GM12892 (cell line): ENCODE results near the gene ZNF813.
"Not testable (repeated sequence)": the region's sequence is repeated elsewhere in the genome, so short reads cannot be mapped to it uniquely, and the experiment has no call there.

ENCODE experiments used
- DNase-seq: peaks from one replicate; pipeline ENCODE4 v3.0.0; 2011; ENCODE audit not compliant: insufficient read length
- FAIRE-seq: peaks from 2 replicates; lab custom pipeline; 2011; peaks lifted over from hg19 to GRCh38; lab: Jason Lieb, UNC
- POLR2A ChIP-seq: IDR thresholded peaks from 2 replicates; pipeline ENCODE4 v1.6.1; 2011; ENCODE audit warnings: low read depth, low read length, control low read depth
- POLR2AphosphoS5 ChIP-seq: IDR thresholded peaks from 2 replicates; pipeline ENCODE4 v1.6.1; 2011; ENCODE audit warnings: low read depth, low read length, control low read depth
- TAF1 ChIP-seq: IDR thresholded peaks from 2 replicates; pipeline ENCODE4 v1.6.1; 2011; ENCODE audit warnings: low read depth, mild to moderate bottlenecking, control low read depth, low read length, borderline replicate concordance

Gene ZNF813

GRCh38 chr19:53504885-53505284, 37.4 kb downstream of the ZNF813 start:
- no peak for TF ChIP-seq TAF1
- TF ChIP-seq POLR2AphosphoS5: no peak
- TF ChIP-seq POLR2A: no peak
- FAIRE-seq (no peak), DNase-seq (no peak)

DNA sequence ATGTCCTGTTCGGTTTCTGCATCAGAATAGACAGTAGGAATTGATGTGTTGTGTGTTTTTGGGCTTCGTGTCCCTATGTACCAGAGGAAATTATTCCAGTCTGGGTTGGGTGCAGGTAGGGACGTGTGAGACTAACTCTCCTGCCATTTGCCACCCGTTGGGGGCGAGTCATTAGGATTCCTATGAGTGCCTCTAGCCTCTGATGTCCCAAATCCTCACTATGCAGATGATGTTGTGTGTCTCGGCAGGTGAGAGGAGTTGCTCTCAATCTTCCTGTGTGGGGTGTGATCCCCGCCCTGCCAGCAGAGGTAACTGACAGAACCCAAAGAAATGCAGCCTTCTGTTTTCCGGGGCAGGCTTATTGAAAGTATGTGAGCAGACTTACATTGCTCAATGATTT, 39.2 kb downstream of the ZNF813 start:
- no peak for DNase-seq
- TF ChIP-seq POLR2A (no peak), POLR2AphosphoS5 (no peak), TAF1 (no peak)
- FAIRE-seq: no peak

- TF ChIP-seq POLR2A: no peak
- TF ChIP-seq TAF1: no peak
- DNase-seq (no peak), FAIRE-seq (no peak)
Measured at GRCh38 chr19:53507523-53508442, 40.2 kb downstream of the ZNF813 start.

DNA sequence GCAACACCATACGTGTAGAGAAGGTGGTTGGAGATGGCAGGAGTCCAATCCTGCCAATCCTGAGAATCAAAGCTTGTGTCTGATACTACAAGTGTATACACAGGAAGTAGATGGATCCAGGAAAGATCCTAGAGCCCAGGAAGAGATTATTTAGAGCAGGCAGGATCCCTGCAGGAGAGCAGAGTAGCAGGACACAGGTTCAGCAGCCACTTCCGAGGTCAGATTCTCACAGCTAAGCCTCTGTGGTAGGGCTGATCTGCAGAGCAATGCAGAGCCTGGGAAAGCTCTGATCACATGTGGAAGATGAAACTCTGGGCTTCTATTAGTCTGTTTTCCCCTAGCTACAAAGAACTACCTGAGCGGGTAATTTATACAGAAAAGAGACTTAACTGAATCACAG, 41.9 kb downstream of the ZNF813 start:
- FAIRE-seq: no peak
- no peak for DNase-seq
- TF ChIP-seq POLR2A (no peak), POLR2AphosphoS5 (no peak), TAF1 (no peak)

DNA sequence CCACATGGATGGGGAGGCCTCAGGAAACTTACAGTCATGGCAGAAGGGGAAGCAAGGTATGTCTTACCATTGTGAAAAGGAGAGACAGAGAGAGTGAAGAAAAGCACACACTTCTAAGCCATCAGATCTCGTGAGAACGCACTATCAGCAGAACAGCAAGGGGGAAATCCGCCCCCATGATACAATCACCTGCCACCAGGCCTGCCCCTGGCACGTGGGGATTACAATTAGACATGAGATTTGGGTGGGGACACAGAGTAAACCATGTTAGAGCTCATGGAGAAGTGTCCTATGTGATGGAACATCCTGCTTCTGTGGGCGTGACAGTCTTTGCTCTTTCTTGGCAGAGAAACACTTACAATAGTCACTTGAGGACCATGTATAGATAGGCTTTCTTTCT, 42.3 kb downstream of the ZNF813 start:
- FAIRE-seq (no peak), DNase-seq (no peak)
- no peak for TF ChIP-seq POLR2AphosphoS5
- TF ChIP-seq TAF1: no peak

- TF ChIP-seq POLR2AphosphoS5 (no peak), POLR2A (no peak), TAF1 (no peak)
- FAIRE-seq (no peak), DNase-seq (no peak)
Measured at GRCh38 chr19:53511357-53511756, 43.8 kb downstream of the ZNF813 start.

DNA sequence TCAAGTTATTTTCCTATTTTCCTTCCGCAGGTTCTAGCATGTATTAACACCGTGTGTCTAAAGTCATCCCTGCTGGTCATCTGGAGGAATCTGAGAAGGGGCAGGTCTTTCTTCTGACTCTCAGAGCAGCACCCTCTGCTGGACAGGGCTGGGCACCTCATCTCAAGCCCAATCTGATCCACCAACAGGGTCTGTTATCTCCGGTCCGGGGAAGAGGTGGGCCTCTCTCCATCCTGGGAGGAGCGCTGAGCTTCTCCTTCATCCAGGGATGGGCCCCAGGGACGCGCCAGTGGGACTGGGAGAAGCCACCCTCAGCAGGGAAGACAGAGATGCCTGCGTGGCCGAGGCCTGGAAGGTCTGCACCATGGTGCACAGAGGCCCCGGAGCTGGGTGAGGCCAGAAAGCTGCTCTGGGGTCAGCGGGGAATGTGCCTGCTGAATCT, 44.4 kb downstream of the ZNF813 start:
- TF ChIP-seq POLR2AphosphoS5 (no peak), TAF1 (no peak), POLR2A (no peak)

DNA sequence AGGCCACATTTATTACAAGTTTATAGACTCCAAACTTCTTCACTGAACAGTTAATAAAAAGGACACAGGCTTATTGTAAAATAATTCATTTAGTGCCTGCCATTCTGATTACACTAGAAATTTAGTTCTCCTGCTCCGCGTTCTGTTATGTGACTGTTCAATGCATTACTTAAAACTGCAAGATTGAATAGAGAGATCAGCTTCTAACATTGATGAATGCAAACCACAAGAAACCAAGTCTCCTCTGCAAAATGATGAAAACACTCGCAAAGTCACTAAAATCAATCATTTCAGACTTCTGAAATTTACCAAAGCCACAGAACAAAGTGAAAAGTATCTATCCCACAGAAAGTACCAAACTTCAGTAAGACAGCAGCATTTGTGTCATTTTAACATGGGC, 47.5 kb downstream of the ZNF813 start:
- not testable (repeated sequence) for FAIRE-seq, DNase-seq

More for the DNA sequence above, 44.4 kb downstream of the ZNF813 start:
- DNase-seq (no peak), FAIRE-seq (no peak)

GRCh38 chr19:53517114-53517741, 49.7 kb downstream of the ZNF813 start:
- TF ChIP-seq POLR2AphosphoS5: no peak
- no peak for TF ChIP-seq POLR2A
- no peak for TF ChIP-seq TAF1
- FAIRE-seq: no peak
- DNase-seq: no peak

GRCh38 chr19:53518121-53518520, 50.6 kb downstream of the ZNF813 start:
- DNase-seq (no peak), FAIRE-seq (no peak)
- TF ChIP-seq TAF1 (no peak), POLR2A (no peak), POLR2AphosphoS5 (no peak)

DNA sequence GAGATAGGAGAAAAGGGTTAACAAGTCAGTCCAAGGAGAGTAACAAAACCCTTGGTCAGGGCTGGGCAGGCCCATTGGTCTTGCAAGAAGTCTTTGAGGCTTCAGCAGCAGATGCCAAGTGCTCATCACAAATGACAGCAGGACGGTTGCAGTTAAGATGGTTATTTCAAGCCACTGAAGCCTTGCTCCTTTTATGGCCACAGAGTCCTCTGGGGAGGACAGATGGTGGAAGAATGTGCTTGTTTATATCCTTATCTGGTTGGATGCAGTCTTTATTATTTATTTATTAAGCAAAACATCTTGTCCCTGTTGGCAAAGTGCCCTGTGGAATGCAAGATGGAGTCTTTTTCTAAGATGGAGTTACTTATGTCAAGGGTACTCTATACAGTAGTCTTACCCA, 51.2 kb downstream of the ZNF813 start:
- DNase-seq (no peak), FAIRE-seq (no peak)
- TF ChIP-seq TAF1: no peak
- TF ChIP-seq POLR2A: no peak
- TF ChIP-seq POLR2AphosphoS5: no peak

DNA sequence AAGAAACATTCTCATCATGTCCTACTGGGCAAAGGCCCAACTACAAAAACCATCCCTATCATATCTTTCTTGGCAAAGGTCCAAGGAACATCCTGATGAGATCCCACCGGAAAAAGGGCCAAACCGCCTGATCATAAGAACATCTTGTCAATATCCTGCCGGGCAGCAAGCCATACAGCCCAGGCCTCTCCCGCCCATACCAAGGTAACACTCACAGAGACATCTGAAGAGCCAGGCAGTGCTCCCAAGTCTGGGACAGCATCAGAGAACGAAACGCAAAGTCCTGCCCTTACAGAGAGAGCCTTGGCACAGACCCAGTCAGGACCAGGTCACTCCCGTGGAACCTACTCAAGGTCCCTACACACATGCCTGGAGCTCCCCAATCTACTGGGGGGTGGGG, 51.9 kb downstream of the ZNF813 start:
- TF ChIP-seq POLR2A (no peak), TAF1 (no peak), POLR2AphosphoS5 (no peak)
- DNase-seq (no peak), FAIRE-seq (no peak)

- DNase-seq (no peak), FAIRE-seq (no peak)
- no peak for TF ChIP-seq TAF1
- no peak for TF ChIP-seq POLR2A
- TF ChIP-seq POLR2AphosphoS5: no peak
Measured at GRCh38 chr19:53520163-53520546, 52.6 kb downstream of the ZNF813 start.
